Endothelial cell of hepatic sinusoid (primary cell): ENCODE measurements around the gene MTPN.

ENCODE experiments used
- in situ Hi-C: cut with HindIII; loops from 2 replicates; pipeline ENCODE4 v1.10.0; 2017; ENCODE audit warnings: low sequenced_read_pairs

The MTPN gene

DNA sequence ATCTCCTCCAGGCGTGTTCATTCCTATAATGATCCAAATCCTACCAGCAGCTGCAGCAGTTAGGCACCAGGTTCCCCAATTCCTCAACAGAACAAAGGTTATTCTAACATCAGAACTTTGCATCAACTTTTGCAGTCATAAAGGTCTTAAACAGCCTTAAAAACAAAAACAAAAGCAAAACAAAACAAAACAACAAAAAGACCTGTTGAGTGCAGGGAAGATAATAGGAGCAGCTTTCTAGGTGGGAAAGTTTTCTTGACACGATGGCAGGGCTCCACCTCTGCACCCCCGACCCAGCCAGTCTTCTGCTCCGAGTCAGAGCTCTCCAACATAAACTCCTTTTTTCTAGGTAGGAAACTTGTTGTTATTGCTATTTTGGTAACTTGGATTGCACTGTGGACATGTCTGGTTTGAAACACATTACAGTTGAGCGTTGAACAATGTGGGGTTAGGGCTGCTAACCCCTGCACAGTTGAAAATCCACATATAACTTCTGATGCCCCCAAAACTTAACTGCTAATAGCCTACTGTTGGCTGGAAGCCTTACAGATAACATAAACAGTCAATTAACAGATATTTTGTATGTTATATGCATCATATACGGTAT lies 77.6 kb downstream of the MTPN start:
- in situ Hi-C loops, result no loop called here

DNA sequence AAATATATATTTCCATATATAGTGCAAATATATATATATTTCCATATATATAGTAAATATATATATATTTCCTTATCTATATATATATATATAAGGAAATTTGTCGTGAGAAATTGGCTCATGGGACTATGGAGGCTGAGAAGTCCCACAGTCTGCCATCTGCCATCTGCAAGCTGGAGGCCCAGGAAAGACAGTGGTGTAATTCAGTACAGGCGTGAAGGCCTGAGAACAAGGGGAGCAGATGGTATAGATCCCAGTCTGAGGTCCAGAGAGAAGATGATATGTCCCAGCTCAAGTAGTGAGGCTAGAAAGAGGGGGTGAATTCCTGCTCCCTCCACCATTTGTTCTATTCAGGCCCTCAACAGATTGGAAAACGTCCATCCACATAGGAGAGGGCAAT lies 78.9 kb downstream of the MTPN start:
- in situ Hi-C loops, result no loop called here

- in situ Hi-C loops, result no loop called here
Observed at GRCh38 chr7:135894816-135895215, 82.3 kb downstream of the MTPN start.

DNA sequence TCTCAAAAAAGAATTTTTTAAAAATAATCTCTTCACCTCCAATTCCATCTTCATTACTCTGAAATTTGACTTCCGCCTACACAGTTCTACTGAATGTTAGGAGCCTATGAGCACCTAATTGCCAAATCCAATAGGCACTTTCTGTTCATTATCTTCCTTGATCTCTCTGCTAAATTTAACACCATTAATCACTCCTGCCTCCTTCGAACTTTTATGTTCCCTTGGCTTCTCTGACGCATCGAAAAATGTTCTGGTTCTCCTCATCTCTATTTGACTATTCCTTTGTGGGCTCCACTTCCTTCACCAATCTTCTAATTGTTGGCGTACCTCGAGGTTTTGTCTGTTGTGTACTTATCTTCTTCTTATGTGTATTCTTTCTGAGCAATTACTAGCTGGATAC lies 87.3 kb downstream of the MTPN start:
- in situ Hi-C loops, result no loop called here

DNA sequence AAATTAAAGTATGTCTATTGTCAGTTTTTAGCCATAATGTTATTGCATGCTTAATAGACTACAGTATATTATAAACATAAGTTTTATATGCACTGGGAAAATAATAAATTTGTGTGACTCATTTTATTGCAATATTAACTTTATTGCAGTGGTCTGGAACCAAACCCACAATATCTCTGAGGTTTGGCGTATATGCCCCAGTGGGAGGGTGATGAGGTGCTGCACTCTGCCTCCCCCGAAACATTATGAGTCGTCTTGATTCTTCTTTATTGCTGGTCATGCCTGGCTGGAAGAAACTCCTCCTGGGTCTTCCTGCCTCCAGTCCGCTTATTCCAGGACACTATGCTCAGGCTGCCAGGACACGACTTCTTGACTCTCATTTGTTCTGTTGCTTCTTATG lies 88.4 kb downstream of the MTPN start:
- in situ Hi-C loops, result no loop called here

GRCh38 chr7:135886345-135887132 lies 90.6 kb downstream of the MTPN start:
- in situ Hi-C loops, result no loop called here

- in situ Hi-C loops, result no loop called here
Observed at GRCh38 chr7:135884495-135885232, 92.5 kb downstream of the MTPN start.

GRCh38 chr7:135879233-135879632 lies 97.9 kb downstream of the MTPN start:
- in situ Hi-C loops, result no loop called here

DNA sequence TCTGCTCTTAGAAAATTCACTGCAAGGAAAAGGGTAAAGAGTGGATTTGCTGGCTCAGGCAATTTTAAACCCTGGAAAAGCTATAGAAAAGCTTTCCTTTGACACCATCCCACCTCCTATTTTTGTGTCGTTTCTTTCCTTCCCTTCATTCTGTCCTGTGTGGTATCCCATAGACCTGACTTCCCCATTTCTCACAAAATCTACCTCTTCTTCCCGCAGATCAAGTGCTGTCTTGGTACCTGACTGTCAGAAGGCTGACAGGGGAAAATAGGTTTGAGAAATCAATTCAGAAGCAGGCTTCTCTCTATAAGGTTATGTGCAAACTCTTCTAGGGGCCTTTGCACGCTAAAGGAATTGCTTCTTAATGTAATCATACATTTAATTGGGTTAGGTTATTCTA lies 98.9 kb downstream of the MTPN start:
- in situ Hi-C loops, result no loop called here

- in situ Hi-C loops, result no loop called here
Observed at GRCh38 chr7:135877805-135878204, 99.4 kb downstream of the MTPN start.
